PC-3 (cell line): ENCODE measurements around the gene LILRA6.

Experiments
- EZH2phosphoT487 ChIP-seq: fragments of 300-600 bp; sonication (generic); IDR thresholded peaks from 2 replicates; pipeline ENCODE4 v1.6.1; 2018; ENCODE audit warnings: mild to moderate bottlenecking, antibody characterized with exemption, low read length, borderline replicate concordance
- TF ChIP-seq, protein P1 (sequence below): fragments of 300-600 bp; sonication (generic); conservative IDR thresholded peaks from 2 replicates; pipeline ENCODE4 v1.5.1; 2017; ENCODE audit warnings: antibody characterized with exemption, low read depth, mild to moderate bottlenecking, low read length

DNA sequence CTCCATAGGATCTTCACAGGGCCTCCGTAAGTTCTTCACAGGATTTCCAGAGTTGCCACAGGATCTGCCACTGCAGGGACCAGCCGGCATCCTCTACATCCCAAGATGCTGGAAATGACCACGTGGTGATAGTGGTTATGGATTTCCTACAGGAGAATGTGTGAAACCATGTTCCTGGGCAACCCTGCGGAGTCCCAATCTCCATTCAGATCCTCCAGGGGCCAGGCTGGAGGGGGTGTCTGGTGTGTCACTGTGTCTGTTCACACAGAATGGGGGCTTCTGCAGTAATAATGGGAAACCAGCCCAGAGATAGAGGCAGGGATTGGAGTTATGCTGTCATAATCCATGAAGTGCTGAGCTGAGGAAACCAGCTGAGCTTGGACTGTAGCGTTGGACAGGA is 8.6 kb downstream of the LILRA6 start:
- TF ChIP-seq, protein P1, sequence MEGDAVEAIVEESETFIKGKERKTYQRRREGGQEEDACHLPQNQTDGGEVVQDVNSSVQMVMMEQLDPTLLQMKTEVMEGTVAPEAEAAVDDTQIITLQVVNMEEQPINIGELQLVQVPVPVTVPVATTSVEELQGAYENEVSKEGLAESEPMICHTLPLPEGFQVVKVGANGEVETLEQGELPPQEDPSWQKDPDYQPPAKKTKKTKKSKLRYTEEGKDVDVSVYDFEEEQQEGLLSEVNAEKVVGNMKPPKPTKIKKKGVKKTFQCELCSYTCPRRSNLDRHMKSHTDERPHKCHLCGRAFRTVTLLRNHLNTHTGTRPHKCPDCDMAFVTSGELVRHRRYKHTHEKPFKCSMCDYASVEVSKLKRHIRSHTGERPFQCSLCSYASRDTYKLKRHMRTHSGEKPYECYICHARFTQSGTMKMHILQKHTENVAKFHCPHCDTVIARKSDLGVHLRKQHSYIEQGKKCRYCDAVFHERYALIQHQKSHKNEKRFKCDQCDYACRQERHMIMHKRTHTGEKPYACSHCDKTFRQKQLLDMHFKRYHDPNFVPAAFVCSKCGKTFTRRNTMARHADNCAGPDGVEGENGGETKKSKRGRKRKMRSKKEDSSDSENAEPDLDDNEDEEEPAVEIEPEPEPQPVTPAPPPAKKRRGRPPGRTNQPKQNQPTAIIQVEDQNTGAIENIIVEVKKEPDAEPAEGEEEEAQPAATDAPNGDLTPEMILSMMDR, result no peak
- no peak for TF ChIP-seq EZH2phosphoT487
